Measurements from ENCODE around the gene FBRS. TPM values are rescaled to one million over a fixed set of nuclear protein-coding genes. Genes with fewer than 3 reads are reported as not detected.

Gene FBRS
- total RNA-seq (2016; rRNA removed; fragmentation: Illumina TruSeq; extraction: Trizol), result 10.1 and 16.2 TPM in 2 replicates
- 22.4 and 23.4 TPM in 2 replicates for total RNA-seq (2016; cell fraction: cytosol; rRNA removed; fragmentation: Illumina TruSeq; extraction: Trizol; ENCODE audit: low read depth)
- 7.9 and 15.3 TPM in 2 replicates for total RNA-seq (2016; cell fraction: insoluble cytoplasmic fraction; rRNA removed; fragmentation: Illumina TruSeq; extraction: Trizol)
- total RNA-seq (2016; cell fraction: membrane; rRNA removed; fragmentation: Illumina TruSeq; extraction: Trizol), result 18.4 and 19.8 TPM in 2 replicates
- total RNA-seq (2016; cell fraction: nucleus; rRNA removed; fragmentation: Illumina TruSeq; extraction: Trizol), result 21.9 and 27.5 TPM in 2 replicates
- 13.7 and 14.8 TPM in 2 replicates for polyA plus RNA-seq (2011; rRNA removed)
- polyA plus RNA-seq (2011; cell fraction: cytosol; rRNA removed), result 3.3 and 5.2 TPM in 2 replicates
- polyA plus RNA-seq (2011; cell fraction: nucleus; rRNA removed), result 105 and 114 TPM in 2 replicates
- polyA plus RNA-seq (2012), result 26.9 and 27.9 TPM in 2 replicates
- 3.9 TPM in 2 replicates for polyA plus RNA-seq (2016; cell fraction: cytosol; fragmentation: Illumina TruSeq; extraction: Trizol; ENCODE audit: low read depth)
- polyA plus RNA-seq (2016; cell fraction: insoluble cytoplasmic fraction; fragmentation: Illumina TruSeq; extraction: Trizol; ENCODE audit: low read depth), result 20.3 and 27.9 TPM in 2 replicates
- polyA plus RNA-seq (2016; cell fraction: membrane; fragmentation: Illumina TruSeq; extraction: Trizol; ENCODE audit: low read depth), result 7.5 and 9.2 TPM in 2 replicates
- polyA plus RNA-seq (2016; cell fraction: nucleus; fragmentation: Illumina TruSeq; extraction: Trizol; ENCODE audit: insufficient read depth, low read depth), result 74.8 and 79.3 TPM in 2 replicates
- 18.8 and 22.6 TPM in 2 replicates for polyA minus RNA-seq (2011; rRNA and poly(A)+ RNA removed; ENCODE audit: low replicate concordance)
- polyA minus RNA-seq (2011; cell fraction: cytosol; rRNA and poly(A)+ RNA removed), result 8.0 and 10.7 TPM in 2 replicates
- polyA minus RNA-seq (2011; cell fraction: nucleus; rRNA and poly(A)+ RNA removed), result 80.9 and 81.4 TPM in 2 replicates
- Bru-seq, nascent RNA, result percentile 87 among the genes with signal in this experiment
- BruChase-seq, experiment 1, labeled RNA remaining after a 6-hour chase, result percentile 96 among the genes with signal in this experiment
- BruChase-seq, experiment 2, labeled RNA remaining after a 2-hour chase, result percentile 94 among the genes with signal in this experiment
- long read RNA-seq, experiment 1, partial matches to known transcripts, result 0 of 16 reads
- long read RNA-seq, experiment 1, other reads (novel, unspliced or antisense), result 15 of 16 reads
- long read RNA-seq, experiment 2, full-length matches to known transcripts, result 21 of 124 reads
- long read RNA-seq, experiment 2, partial matches to known transcripts, result 79 of 124 reads
- long read RNA-seq, experiment 2, other reads (novel, unspliced or antisense), result 24 of 124 reads

GRCh38 chr16:30657866-30658730 lies at the start of gene FBRS:
Gene FBRS (plus strand): TSS chr16:30658431. CDS start chr16:30659519, 1,088 bp downstream.
- peak; percentile 97 for FAIRE-seq
- intact Hi-C loops (cut with micrococcal nuclease; ENCODE audit: unreplicated experiment), result loop anchor here (1.0 to 10.0 kb wide), 4 partner anchors 24 to 573 kb away; partner anchors contain the start of gene ZNF768
- Histone ChIP-seq H3K4me3 (replicated peaks in 1 of 3; ENCODE audit: insufficient read depth in 1 of 3, low read depth in 2 of 3, low read length in 3 of 3) (peak within 1 kb of the TSS; percentile 78 to 89 (median 82)), H3K9me3 (ENCODE audit: low read length) (no peaks in the 10 kb centered on the region), H3K79me2 (ENCODE audit: insufficient read depth, low read length) (peaks cover 37% of the 10 kb centered on the region), H3K4me1 (ENCODE audit: insufficient read depth, low read length) (peaks cover 36% of the 10 kb centered on the region), H3K27ac (ENCODE audit: extremely low read length, insufficient read depth, low read length) (peak within 1 kb of the TSS; percentile 93), H4K20me1 (ENCODE audit: insufficient read depth, low read length) (peaks cover 24% of the 10 kb centered on the region; the same call in 1 of the 2 replicates), H2AFZ (ENCODE audit: low read length) (no peak within 1 kb of the TSS), H3K27me3 (ENCODE audit: control insufficient read depth in 1 of 2, insufficient read depth in 2 of 2, low read length in 2 of 2) (no peaks in the 10 kb centered on the region; a peak in 1 of 5 replicates), H3K9ac (ENCODE audit: insufficient read depth, low read depth, low read length) (peak within 1 kb of the TSS; percentile 91), H3K36me3 (replicated peaks in 1 of 2; ENCODE audit: control insufficient read depth in 1 of 2, insufficient read depth in 2 of 2, low read length in 2 of 2) (peaks cover 28 to 54% of the 10 kb centered on the region in 2 experiments), H3K4me2 (ENCODE audit: low read depth, low read length) (peak within 1 kb of the TSS; percentile 92)
- ChIA-PET POLR2A (interaction anchor here (0.6 to 2.2 kb wide), 38 partner anchors 8 to 593 kb away, joined by 3 to 18 read pairs (median 6); partner anchors contain the start of genes ALDOA, CD2BP2, DCTPP1 and FBXL19), CTCF (ENCODE audit: low intra/inter-chr PET ratio, low total read pairs) (interaction anchor here (1.2 to 1.4 kb wide), 2 partner anchors 30 to 36 kb away, joined by 3 to 4 read pairs; no protein-coding TSS in a partner anchor)
- peak; percentile 85 for ATAC-seq
- no TSS peak for BruUV-seq (replicated peaks)
- DNase-seq (ENCODE audit: low spot score), result peak; percentile 100
- in situ Hi-C loops (cut with HindIII; ENCODE audit: extremely low pct_ligation_motif_present, low pct_unique_long_range_greater_than_20kb), result loop anchor here (25.0 kb wide), 1 partner anchor 846 kb away; the partner anchor contains the start of genes MAZ, MVP, PAGR1 and PRRT2
- WGBS (ENCODE audit: low lambda C conversion rate), result under 1% methylated on average over 34 of the region's 86 CpGs
- TF ChIP-seq HNF4A (CRISPR knock-in tag; IDR thresholded peaks at IDR 0.05) (no peak), MED8 (CRISPR knock-in tag; IDR thresholded peaks at IDR 0.05; ENCODE audit: insufficient replicate concordance) (peak; percentile 40), ZFY (CRISPR knock-in tag; IDR thresholded peaks at IDR 0.05) (no peak), SCMH1 (CRISPR knock-in tag; IDR thresholded peaks at IDR 0.05; ENCODE audit: borderline replicate concordance) (no peak), ZMAT3 (CRISPR knock-in tag; conservative IDR thresholded peaks at IDR 0.05) (peak; percentile 64; the same call in 1 of the 2 replicates), SRSF1 (optimal IDR thresholded peaks at IDR 0.05; ENCODE audit: low read depth, low read length) (peak; percentile 92), HCFC1 (IDR thresholded peaks at IDR 0.05; ENCODE audit: low read depth, low read length) (peak; percentile 42), KLF13 (CRISPR knock-in tag; IDR thresholded peaks at IDR 0.05) (no peak), ZNF496 (CRISPR knock-in tag; IDR thresholded peaks at IDR 0.05; ENCODE audit: insufficient replicate concordance) (no peak), ETS1 (CRISPR knock-in tag; IDR thresholded peaks at IDR 0.05) (no peak), NFIC (IDR thresholded peaks at IDR 0.05; ENCODE audit: low read length) (no peak), U2AF2 (IDR thresholded peaks at IDR 0.05; ENCODE audit: low read depth, low read length) (no peak), CCAR2 (optimal IDR thresholded peaks at IDR 0.05; ENCODE audit: low read depth, low read length) (no peak), ZNF460 (CRISPR knock-in tag; IDR thresholded peaks at IDR 0.05; ENCODE audit: borderline replicate concordance) (no peak; the same call in 1 of the 2 replicates), LBX2 (CRISPR knock-in tag; IDR thresholded peaks at IDR 0.05; ENCODE audit: borderline replicate concordance) (peak; percentile 35; the same call in 1 of the 2 replicates), PCBP1 (IDR thresholded peaks at IDR 0.05; ENCODE audit: borderline replicate concordance, low read depth, low read length) (peak; percentile 96)
